ENCODE data around the gene TMEM151B.

DNA sequence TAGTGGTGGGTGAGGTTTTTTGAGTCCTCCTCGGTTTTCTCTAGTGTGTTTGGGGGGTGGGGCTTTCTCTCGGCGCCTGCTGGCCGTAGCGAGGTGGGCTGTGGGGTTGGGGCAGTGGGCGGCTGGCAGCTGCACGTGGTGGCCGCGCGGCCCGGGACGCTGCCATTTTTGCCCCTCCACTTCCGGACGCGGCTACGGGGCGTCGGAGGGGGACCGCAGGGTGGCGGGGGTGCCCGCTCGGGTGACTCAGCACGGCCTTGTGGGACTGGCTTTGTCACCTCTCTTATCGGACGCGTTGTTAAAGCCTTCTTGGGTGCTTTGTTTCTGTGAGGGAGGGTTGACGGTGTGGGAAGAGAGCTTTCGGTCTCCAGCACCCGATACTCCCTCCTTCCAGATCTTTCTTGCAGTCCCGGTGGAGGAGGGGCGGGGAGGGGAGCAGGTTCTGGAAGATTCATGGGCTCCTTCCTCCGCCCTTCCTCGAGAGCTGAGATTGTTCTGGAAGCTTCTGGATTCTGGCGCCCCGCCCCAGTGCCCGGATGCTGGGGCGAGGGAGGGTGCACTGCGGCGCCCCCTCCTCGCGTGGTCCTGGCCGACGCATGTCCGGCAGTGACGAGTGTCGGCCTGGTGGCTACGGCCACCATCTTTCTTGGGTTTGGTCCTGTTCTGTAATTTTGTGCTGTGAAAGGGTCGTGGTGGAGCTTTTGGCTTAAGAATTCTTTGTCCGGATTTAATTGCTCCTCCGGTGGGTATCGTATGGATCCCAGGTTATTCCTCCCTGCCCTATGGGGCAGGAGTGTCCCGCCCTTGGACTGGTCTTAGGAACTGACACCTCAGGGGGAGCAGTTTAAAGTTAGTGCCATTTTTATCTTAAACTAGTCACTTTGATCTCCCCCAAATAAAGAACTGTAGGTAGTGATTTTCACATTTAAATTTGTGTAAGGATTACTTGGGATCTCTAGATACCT is 22.6 kb upstream of the TMEM151B start:
- TF ChIP-seq, protein P1, sequence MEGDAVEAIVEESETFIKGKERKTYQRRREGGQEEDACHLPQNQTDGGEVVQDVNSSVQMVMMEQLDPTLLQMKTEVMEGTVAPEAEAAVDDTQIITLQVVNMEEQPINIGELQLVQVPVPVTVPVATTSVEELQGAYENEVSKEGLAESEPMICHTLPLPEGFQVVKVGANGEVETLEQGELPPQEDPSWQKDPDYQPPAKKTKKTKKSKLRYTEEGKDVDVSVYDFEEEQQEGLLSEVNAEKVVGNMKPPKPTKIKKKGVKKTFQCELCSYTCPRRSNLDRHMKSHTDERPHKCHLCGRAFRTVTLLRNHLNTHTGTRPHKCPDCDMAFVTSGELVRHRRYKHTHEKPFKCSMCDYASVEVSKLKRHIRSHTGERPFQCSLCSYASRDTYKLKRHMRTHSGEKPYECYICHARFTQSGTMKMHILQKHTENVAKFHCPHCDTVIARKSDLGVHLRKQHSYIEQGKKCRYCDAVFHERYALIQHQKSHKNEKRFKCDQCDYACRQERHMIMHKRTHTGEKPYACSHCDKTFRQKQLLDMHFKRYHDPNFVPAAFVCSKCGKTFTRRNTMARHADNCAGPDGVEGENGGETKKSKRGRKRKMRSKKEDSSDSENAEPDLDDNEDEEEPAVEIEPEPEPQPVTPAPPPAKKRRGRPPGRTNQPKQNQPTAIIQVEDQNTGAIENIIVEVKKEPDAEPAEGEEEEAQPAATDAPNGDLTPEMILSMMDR (IDR thresholded peaks at IDR 0.05), result no peak
- no peak for TF ChIP-seq EP300 (IDR thresholded peaks at IDR 0.05)
- TF ChIP-seq POLR2A (IDR thresholded peaks at IDR 0.05), result no peak
